IMR-90 (cell line): ENCODE measurements around the gene TNS1. TPM values are rescaled to one million over a fixed set of nuclear protein-coding genes. Genes with fewer than 3 reads are reported as not detected.

Source experiments
- ATAC-seq: fragments of 200-7000 bp; cut with Tn5 transposase; 2 replicates; pipeline ENCODE4 v1.9.1; 2020; ENCODE audit warnings: low read depth, mild to moderate bottlenecking, moderate library complexity
- BruUV-seq: library from RNA; stranded (reverse); fragments of 400-500 nt; replicated peaks from 2 replicates; lab custom pipeline; 2021; lab: Mats Ljungman, UMichigan
- CTCF ChIA-PET: fragments of 300-600 bp; formaldehyde crosslinking; extraction: SDS; loops from one replicate; lab custom pipeline; 2021; ENCODE audit warnings: antibody characterized with exemption; lab: Yijun Ruan, JAX
- POLR2A ChIA-PET: fragments of 300-600 bp; sonication (Branson Sonifier 250); formaldehyde crosslinking; loops from one replicate; lab custom pipeline; 2022; ENCODE audit warnings: antibody characterized with exemption; ENCODE audit not compliant: unreplicated experiment; lab: Charles Lee
- DNase-seq: peaks from one replicate; pipeline ENCODE4 v3.0.0; 2013
- H2AFZ ChIP-seq: replicated peaks from 2 replicates; pipeline ENCODE3; 2013; ENCODE audit warnings: low read length, mild to moderate bottlenecking; ENCODE audit not compliant: poor library complexity
- H2AK5ac ChIP-seq: 2 replicates; pipeline ENCODE4 v1.6.1; 2013; ENCODE audit warnings: low read depth, low read length, inconsistent platforms
- H2AK9ac ChIP-seq: replicated peaks from 2 replicates; pipeline ENCODE3; 2013; ENCODE audit warnings: mild to moderate bottlenecking, low read depth, low read length, moderate library complexity; ENCODE audit not compliant: poor library complexity
- H2BK120ac ChIP-seq: 2 replicates; pipeline ENCODE4 v1.6.1; 2013; ENCODE audit warnings: low read depth, low read length, inconsistent platforms
- H2BK15ac ChIP-seq: 3 replicates; pipeline ENCODE4 v1.6.1; 2013; ENCODE audit warnings: low read depth, low read length, inconsistent platforms
- H2BK20ac ChIP-seq: 2 replicates; pipeline ENCODE4 v1.6.1; 2013; ENCODE audit warnings: low read depth, mild to moderate bottlenecking, inconsistent platforms, low read length, moderate library complexity
- H2BK5ac ChIP-seq: 2 replicates; pipeline ENCODE4 v1.6.1; 2013; ENCODE audit warnings: mild to moderate bottlenecking, low read depth, low read length, inconsistent platforms; ENCODE audit not compliant: poor library complexity, severe bottlenecking
- H3K14ac ChIP-seq: replicated peaks from 2 replicates; pipeline ENCODE4 v1.6.1; 2013; ENCODE audit warnings: low read depth, low read length, inconsistent platforms
- H3K18ac ChIP-seq: 2 replicates; pipeline ENCODE4 v1.6.1; 2013; ENCODE audit warnings: low read depth, low read length, control low read depth
- H3K23ac ChIP-seq: 2 replicates; pipeline ENCODE4 v1.6.1; 2013; ENCODE audit warnings: low read depth, low read length, inconsistent platforms
- H3K27ac ChIP-seq: 2 replicates; pipeline ENCODE4 v1.5.1; 2013; ENCODE audit warnings: mild to moderate bottlenecking, control low read depth, low read length; ENCODE audit not compliant: insufficient read depth
- H3K27me3 ChIP-seq: 2 replicates; pipeline ENCODE4 v1.6.1; 2013; ENCODE audit warnings: low read length; ENCODE audit not compliant: control insufficient read depth, insufficient read depth
- H3K36me3 ChIP-seq: 2 replicates; pipeline ENCODE4 v1.6.1; 2013; ENCODE audit warnings: low read length, mixed read lengths; ENCODE audit not compliant: control insufficient read depth, insufficient read depth
- H3K4ac ChIP-seq: 2 replicates; pipeline ENCODE4 v1.6.1; 2013; ENCODE audit warnings: low read depth, low read length, inconsistent platforms
- H3K4me1 ChIP-seq: 2 replicates; pipeline ENCODE4 v1.6.1; 2013; ENCODE audit warnings: low read length, mixed read lengths; ENCODE audit not compliant: control insufficient read depth, insufficient read depth
- H3K4me2 ChIP-seq: 2 replicates; pipeline ENCODE4 v1.6.1; 2013; ENCODE audit warnings: low read depth, mild to moderate bottlenecking, control low read depth, low read length, moderate library complexity
- H3K4me3 ChIP-seq: 2 replicates; pipeline ENCODE4 v1.5.1; 2013; ENCODE audit warnings: low read depth, mild to moderate bottlenecking, control low read depth, low read length, moderate library complexity; ENCODE audit not compliant: insufficient read depth
- H3K56ac ChIP-seq: 2 replicates; pipeline ENCODE4 v1.6.1; 2013; ENCODE audit warnings: low read length, inconsistent platforms; ENCODE audit not compliant: insufficient read depth; ENCODE audit errors: extremely low read depth
- H3K79me1 ChIP-seq, 2 experiments: 2 replicates each; pipeline ENCODE4 v1.6.1; 2013; ENCODE audit warnings: low read length in 2 of 2, inconsistent platforms in 1 of 2, low read depth in 1 of 2
- H3K9ac ChIP-seq: 2 replicates; pipeline ENCODE4 v1.6.1; 2013; ENCODE audit warnings: low read depth, low read length, control low read depth
- H3K9me1 ChIP-seq: 2 replicates; pipeline ENCODE4 v1.6.1; 2013; ENCODE audit warnings: low read length, inconsistent platforms; ENCODE audit not compliant: insufficient read depth
- H3K9me3 ChIP-seq: 2 replicates; pipeline ENCODE4 v1.6.1; 2013; ENCODE audit warnings: low read length; ENCODE audit not compliant: control insufficient read depth, insufficient read depth
- H4K20me1 ChIP-seq: 2 replicates; pipeline ENCODE4 v1.6.1; 2013; ENCODE audit warnings: low read length, inconsistent platforms; ENCODE audit not compliant: insufficient read depth
- H4K5ac ChIP-seq: 2 replicates; pipeline ENCODE4 v1.6.1; 2013; ENCODE audit warnings: mild to moderate bottlenecking, low read depth, low read length, control low read depth
- H4K8ac ChIP-seq, 2 experiments: 2 replicates each; pipeline ENCODE4 v1.6.1; 2013; ENCODE audit warnings: low read depth in 2 of 2, low read length in 2 of 2, control low read depth in 1 of 2, inconsistent platforms in 1 of 2
- H4K91ac ChIP-seq: 2 replicates; pipeline ENCODE4 v1.6.1; 2013; ENCODE audit warnings: low read depth, low read length, inconsistent platforms; ENCODE audit not compliant: insufficient read depth
- MXI1 ChIP-seq: IDR thresholded peaks from 2 replicates; pipeline ENCODE4 v1.6.1; 2012; ENCODE audit warnings: low read depth, mild to moderate bottlenecking, low read length, moderate library complexity, borderline replicate concordance
- dilution Hi-C: fragments of 300-500 bp; cut with HindIII; formaldehyde crosslinking; loops from one replicate; pipeline ENCODE4 v1.14.3; 2018; ENCODE audit warnings: low sequenced_read_pairs; ENCODE audit not compliant: unreplicated experiment
- in situ Hi-C: fragments of 300-500 bp; cut with MboI; formaldehyde crosslinking; loops from 3 replicates; pipeline ENCODE4 v1.14.3; 2019; ENCODE audit warnings: low sequenced_read_pairs, inconsistent platforms, mixed read lengths
- intact Hi-C: fragments of 100-400 bp; cut with micrococcal nuclease; formaldehyde crosslinking; loops from 2 replicates; pipeline ENCODE4 v1.10.0; 2022
- polyA plus RNA-seq, 3 experiments: library from polyadenylated mRNA; depleted of rRNA; stranded (reverse); fragments of >200 nt; gene quantifications; 2 replicates each; pipeline ENCODE4 v1.2.3, GENCODE V29; 2012; ENCODE audit warnings: low replicate concordance in 1 of 3
- total RNA-seq: library from RNA; depleted of rRNA; stranded (reverse); fragments of >200 nt; gene quantifications from 2 replicates; pipeline ENCODE4 v1.2.3, GENCODE V29; 2012

Gene TNS1
- total and polyA plus RNA-seq, 2 of the 4 experiments (the other 2 are of a cell fraction) = 41.1 to 45.2 TPM

DNA sequence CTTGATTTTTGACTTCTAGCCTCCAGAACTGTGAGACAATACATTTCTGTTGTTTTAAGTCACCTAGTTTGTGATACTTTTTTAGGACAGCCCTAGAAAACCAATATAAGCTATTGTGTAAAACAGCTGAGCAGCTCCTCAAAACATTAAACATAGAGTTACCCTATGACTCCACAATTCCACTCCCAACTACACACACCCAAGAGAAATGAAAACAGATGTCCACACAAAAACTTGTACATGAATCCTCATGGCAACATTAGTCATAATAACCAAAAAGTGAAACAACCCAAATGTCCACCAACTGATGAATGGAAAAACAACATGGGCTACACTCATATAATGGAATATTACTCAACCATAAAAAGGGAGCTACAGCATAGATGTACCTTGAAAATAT, 32.6 kb downstream of the TNS1 start:
- peaks cover 14% of the 10 kb centered on the region; the same call in 1 of the 2 replicates for H4K20me1 ChIP-seq
- no peak overlapping the region for H3K4me2 ChIP-seq
- H3K14ac ChIP-seq = no peak overlapping the region
- H4K5ac ChIP-seq = no peak overlapping the region
- no peak overlapping the region for H2AK5ac ChIP-seq
- no peak overlapping the region for H4K8ac ChIP-seq
- H2AK9ac ChIP-seq = no peak overlapping the region
- H3K9me1 ChIP-seq = peaks cover 12% of the 10 kb centered on the region
- no peak overlapping the region for H2BK120ac ChIP-seq
- H2BK20ac ChIP-seq = no peak overlapping the region
- H3K56ac ChIP-seq = no peak overlapping the region
- H2AFZ ChIP-seq = no peak overlapping the region
- BruUV-seq = no TSS peak
- H3K27ac ChIP-seq = no peak overlapping the region
- H2BK15ac ChIP-seq = no peak overlapping the region
- H4K91ac ChIP-seq = no peak overlapping the region
- in situ Hi-C loops (no loop called here), dilution Hi-C loops (no loop called here), intact Hi-C loops (no loop called here)
- no peak overlapping the region for H3K4ac ChIP-seq
- no peak overlapping the region for H3K4me3 ChIP-seq
- DNase-seq = peak; percentile 40
- H3K27me3 ChIP-seq = no peaks in the 10 kb centered on the region
- H2BK5ac ChIP-seq = no peak overlapping the region
- no peaks in the 10 kb centered on the region for H3K9me3 ChIP-seq
- no peak overlapping the region for H3K18ac ChIP-seq
- H3K23ac ChIP-seq = no peak overlapping the region
- ChIA-PET CTCF (no interaction called here), POLR2A (no interaction called here)
- TF ChIP-seq MXI1 = no peak
- no peak overlapping the region for H3K9ac ChIP-seq
- peaks cover 7% of the 10 kb centered on the region for H3K36me3 ChIP-seq
- peaks cover 20% of the 10 kb centered on the region for H3K4me1 ChIP-seq
- ATAC-seq = no peak
- peaks cover 7 to 52% of the 10 kb centered on the region in 2 experiments; a peak in 3 of 4 replicates for H3K79me1 ChIP-seq
